Neuronal stem cell (in vitro differentiated cells): Measurements from ENCODE around the gene MYO16.

Experiments used
- DNase-seq: peaks from one replicate; pipeline ENCODE4 v3.0.0-alpha.2; 2013; ENCODE audit warnings: low spot score
- H2AFZ ChIP-seq: one replicate; pipeline ENCODE4 v1.6.1; 2013; ENCODE audit warnings: mild to moderate bottlenecking, low read length, inconsistent platforms
- H2AK5ac ChIP-seq: 2 replicates; pipeline ENCODE4 v1.6.1; 2013; ENCODE audit warnings: low read depth, mild to moderate bottlenecking, inconsistent platforms, low read length, moderate library complexity, mixed read lengths
- H2BK120ac ChIP-seq: 2 replicates; pipeline ENCODE4 v1.6.1; 2013; ENCODE audit warnings: low read depth, mild to moderate bottlenecking, inconsistent platforms, low read length, moderate library complexity, mixed read lengths
- H2BK12ac ChIP-seq: one replicate; pipeline ENCODE4 v1.6.1; 2013; ENCODE audit warnings: low read length, inconsistent platforms
- H2BK15ac ChIP-seq: 2 replicates; pipeline ENCODE4 v1.6.1; 2013; ENCODE audit warnings: mild to moderate bottlenecking, low read length, inconsistent platforms, mixed read lengths
- H2BK5ac ChIP-seq: one replicate; pipeline ENCODE4 v1.6.1; 2013; ENCODE audit warnings: inconsistent platforms, mild to moderate bottlenecking, low read length, moderate library complexity
- H3K14ac ChIP-seq: one replicate; pipeline ENCODE4 v1.6.1; 2013; ENCODE audit warnings: low read length, inconsistent platforms
- H3K18ac ChIP-seq: 2 replicates; pipeline ENCODE4 v1.6.1; 2013; ENCODE audit warnings: low read length, inconsistent platforms
- H3K23ac ChIP-seq: 2 replicates; pipeline ENCODE4 v1.6.1; 2013; ENCODE audit warnings: low read depth, mild to moderate bottlenecking, mixed read lengths, low read length, inconsistent platforms; ENCODE audit not compliant: poor library complexity
- H3K27ac ChIP-seq: replicated peaks from 3 replicates; pipeline ENCODE4 v1.5.1; 2013; ENCODE audit warnings: low read length, inconsistent platforms
- H3K27me3 ChIP-seq, 3 experiments: 2 replicates each; pipeline ENCODE4 v1.6.1; 2013; ENCODE audit warnings: low read length in 3 of 3, mild to moderate bottlenecking in 2 of 3, inconsistent platforms in 1 of 3, low read depth in 1 of 3, mixed read lengths in 1 of 3, moderate library complexity in 1 of 3; ENCODE audit not compliant: control insufficient read depth in 3 of 3, insufficient read depth in 3 of 3
- H3K36me3 ChIP-seq, 2 donors: replicated peaks in 1 of 2; 2 replicates each; pipeline ENCODE4 v1.6.1; 2013; ENCODE audit warnings: low read length in 2 of 2; ENCODE audit not compliant: control insufficient read depth in 2 of 2, insufficient read depth in 2 of 2
- H3K4ac ChIP-seq: 2 replicates; pipeline ENCODE4 v1.6.1; 2013; ENCODE audit warnings: inconsistent platforms, mild to moderate bottlenecking, low read length, moderate library complexity
- H3K4me1 ChIP-seq, 2 donors: 1 replicate in 1 of 2; 2 replicates in 1 of 2; pipeline ENCODE4 v1.6.1; 2013; ENCODE audit warnings: low read length in 2 of 2, low read depth in 1 of 2; ENCODE audit not compliant: control insufficient read depth in 2 of 2, insufficient read depth in 1 of 2
- H3K4me2 ChIP-seq: one replicate; pipeline ENCODE4 v1.6.1; 2013; ENCODE audit warnings: mild to moderate bottlenecking, low read length, inconsistent platforms; ENCODE audit not compliant: insufficient read depth, poor library complexity, severe bottlenecking
- H3K4me3 ChIP-seq, 2 donors: 2 replicates each; pipeline ENCODE4 v1.5.1; 2013; ENCODE audit warnings: low read length in 2 of 2, mild to moderate bottlenecking in 2 of 2, inconsistent platforms in 1 of 2, moderate library complexity in 1 of 2
- H3K79me1 ChIP-seq: one replicate; pipeline ENCODE4 v1.6.1; 2013; ENCODE audit warnings: low read depth, mild to moderate bottlenecking, inconsistent platforms, low read length, moderate library complexity
- H3K9ac ChIP-seq: one replicate; pipeline ENCODE4 v1.6.1; 2013; ENCODE audit warnings: mild to moderate bottlenecking, low read depth, low read length, inconsistent platforms; ENCODE audit not compliant: poor library complexity
- H3K9me3 ChIP-seq, 2 donors: replicated peaks in 1 of 2; 2 replicates each; pipeline versions ENCODE3 to v1.6.1; 2013; ENCODE audit warnings: low read length in 2 of 2, mild to moderate bottlenecking in 2 of 2, inconsistent platforms in 1 of 2, low read depth in 1 of 2, mixed read lengths in 1 of 2, moderate library complexity in 1 of 2; ENCODE audit not compliant: control insufficient read depth in 2 of 2, insufficient read depth in 1 of 2
- H4K8ac ChIP-seq: one replicate; pipeline ENCODE4 v1.6.1; 2013; ENCODE audit warnings: low read depth, mild to moderate bottlenecking, inconsistent platforms, low read length, moderate library complexity
- H4K91ac ChIP-seq: one replicate; pipeline ENCODE4 v1.6.1; 2013; ENCODE audit warnings: low read length, low read depth, mild to moderate bottlenecking, inconsistent platforms; ENCODE audit not compliant: poor library complexity
- WGBS, 2 donors: extraction: QIAGEN DNeasy Blood & Tissue Kit; methylation state at CpG; one replicate each; pipeline ENCODE4 v1.1.7; 2013; ENCODE audit warnings: missing lambda C conversion rate in 2 of 2, mixed read lengths in 1 of 2; ENCODE audit not compliant: insufficient read length in 2 of 2, insufficient replicate concordance in 1 of 2; ENCODE audit errors: extremely low coverage in 2 of 2; 5-methylcytosine and 5-hydroxymethylcytosine counted together

The MYO16 gene

GRCh38 chr13:108676620-108677019 lies 47.2 kb downstream of the MYO16 start:
- H3K27ac ChIP-seq = no peak overlapping the region
- no peaks in the 10 kb centered on the region for H3K9me3 ChIP-seq
- no peaks in the 10 kb centered on the region for H3K79me1 ChIP-seq
- no peak overlapping the region for H2BK15ac ChIP-seq
- H3K4me1 ChIP-seq = no peaks in the 10 kb centered on the region
- no peaks in the 10 kb centered on the region for H3K36me3 ChIP-seq
- DNase-seq = no peak
- no peak overlapping the region for H3K9ac ChIP-seq
- no peak overlapping the region for H4K91ac ChIP-seq
- no peak overlapping the region for H3K23ac ChIP-seq
- H3K27me3 ChIP-seq = no peaks in the 10 kb centered on the region
- H3K4ac ChIP-seq = no peak overlapping the region
- no CpG with 5 or more reads among the region's 8 CpGs for WGBS, 2 donors
- no peak overlapping the region for H3K4me2 ChIP-seq
- H3K4me3 ChIP-seq = no peak overlapping the region
- H3K18ac ChIP-seq = no peak overlapping the region
- no peak overlapping the region for H2BK120ac ChIP-seq
- no peak overlapping the region for H3K14ac ChIP-seq
- H2BK12ac ChIP-seq = no peak overlapping the region
- no peak overlapping the region for H2AFZ ChIP-seq
- H2BK5ac ChIP-seq = no peak overlapping the region
- no peak overlapping the region for H4K8ac ChIP-seq
- H2AK5ac ChIP-seq = no peak overlapping the region

- no peak overlapping the region for H3K27ac ChIP-seq
- no peaks in the 10 kb centered on the region for H3K4me1 ChIP-seq
- H2AFZ ChIP-seq = no peak overlapping the region
- H3K4ac ChIP-seq = no peak overlapping the region
- H2BK120ac ChIP-seq = no peak overlapping the region
- no peak for DNase-seq
- no CpG with 5 or more reads among the region's 3 CpGs for WGBS, 2 donors
- no peak overlapping the region for H3K14ac ChIP-seq
- no peak overlapping the region for H2AK5ac ChIP-seq
- H3K36me3 ChIP-seq = no peaks in the 10 kb centered on the region
- no peaks in the 10 kb centered on the region for H3K9me3 ChIP-seq
- no peak overlapping the region for H3K23ac ChIP-seq
- no peak overlapping the region for H3K18ac ChIP-seq
- H3K4me2 ChIP-seq = no peak overlapping the region
- H2BK15ac ChIP-seq = no peak overlapping the region
- H4K91ac ChIP-seq = no peak overlapping the region
- no peak overlapping the region for H3K9ac ChIP-seq
- H3K79me1 ChIP-seq = no peaks in the 10 kb centered on the region
- H3K27me3 ChIP-seq = no peaks in the 10 kb centered on the region
- no peak overlapping the region for H4K8ac ChIP-seq
- no peak overlapping the region for H2BK12ac ChIP-seq
- no peak overlapping the region for H2BK5ac ChIP-seq
- no peak overlapping the region for H3K4me3 ChIP-seq
Observed at GRCh38 chr13:108677806-108678205, 48.4 kb downstream of the MYO16 start.

GRCh38 chr13:108680011-108680410 lies 50.6 kb downstream of the MYO16 start:
- H3K18ac ChIP-seq = no peak overlapping the region
- H3K27me3 ChIP-seq = no peaks in the 10 kb centered on the region
- no peak overlapping the region for H3K27ac ChIP-seq
- no peaks in the 10 kb centered on the region for H3K36me3 ChIP-seq
- no peaks in the 10 kb centered on the region for H3K9me3 ChIP-seq
- no peak overlapping the region for H4K8ac ChIP-seq
- H2BK12ac ChIP-seq = no peak overlapping the region
- H3K4me3 ChIP-seq = no peak overlapping the region
- no peak overlapping the region for H2BK120ac ChIP-seq
- H3K79me1 ChIP-seq = no peaks in the 10 kb centered on the region
- DNase-seq = no peak
- no peak overlapping the region for H2BK5ac ChIP-seq
- H3K23ac ChIP-seq = no peak overlapping the region
- no peak overlapping the region for H2AK5ac ChIP-seq
- H4K91ac ChIP-seq = no peak overlapping the region
- H2BK15ac ChIP-seq = no peak overlapping the region
- H3K4me2 ChIP-seq = no peak overlapping the region
- no CpG with 5 or more reads among the region's 1 CpG for WGBS, 2 donors
- H3K14ac ChIP-seq = no peak overlapping the region
- H3K4me1 ChIP-seq = no peaks in the 10 kb centered on the region
- H2AFZ ChIP-seq = no peak overlapping the region
- no peak overlapping the region for H3K9ac ChIP-seq
- no peak overlapping the region for H3K4ac ChIP-seq

- Histone ChIP-seq H3K9ac (no peak overlapping the region), H3K4ac (no peak overlapping the region), H3K23ac (no peak overlapping the region), H3K27ac (no peak overlapping the region), H3K4me3 (no peak overlapping the region), H4K91ac (no peak overlapping the region), H3K79me1 (no peaks in the 10 kb centered on the region), H4K8ac (no peak overlapping the region), H3K18ac (no peak overlapping the region), H2AK5ac (no peak overlapping the region), H2BK12ac (no peak overlapping the region), H2BK5ac (no peak overlapping the region), H3K14ac (no peak overlapping the region), H3K36me3 (no peaks in the 10 kb centered on the region), H2BK15ac (no peak overlapping the region), H3K4me2 (no peak overlapping the region), H3K9me3 (no peaks in the 10 kb centered on the region), H2AFZ (no peak overlapping the region), H3K27me3 (no peaks in the 10 kb centered on the region), H2BK120ac (no peak overlapping the region), H3K4me1 (no peaks in the 10 kb centered on the region)
- no peak for DNase-seq
- no CpG with 5 or more reads among the region's 8 CpGs for WGBS, 2 donors
Observed at GRCh38 chr13:108681986-108682575, 52.7 kb downstream of the MYO16 start.
